Mesenchymal stem cell (in vitro differentiated cells and primary cell): ENCODE data around the gene DIP2B.
"Not testable (repeated sequence)": the region's sequence is repeated elsewhere in the genome, so short reads cannot be mapped to it uniquely, and the experiment has no call there.

ENCODE experiments used
- DNase-seq: peaks from one replicate; pipeline ENCODE4 v3.0.0-alpha.2; 2013
- H2AFZ ChIP-seq: one replicate; pipeline ENCODE4 v1.6.1; 2013; ENCODE audit warnings: low read depth, mild to moderate bottlenecking, control low read depth, inconsistent platforms, low read length, moderate library complexity
- H2AK5ac ChIP-seq: 2 replicates; pipeline ENCODE4 v1.6.1; 2013; ENCODE audit warnings: low read length, moderate library complexity, mild to moderate bottlenecking, inconsistent platforms; ENCODE audit not compliant: severe bottlenecking
- H2BK120ac ChIP-seq: one replicate; pipeline ENCODE4 v1.6.1; 2013; ENCODE audit warnings: low read depth, mild to moderate bottlenecking, inconsistent platforms, low read length, moderate library complexity
- H2BK12ac ChIP-seq, 2 experiments: one replicate each; pipeline ENCODE4 v1.6.1; 2013; ENCODE audit warnings: inconsistent platforms in 2 of 2, low read length in 2 of 2, mild to moderate bottlenecking in 2 of 2, moderate library complexity in 2 of 2, control low read depth in 1 of 2
- H2BK15ac ChIP-seq: one replicate; pipeline ENCODE4 v1.6.1; 2013; ENCODE audit warnings: mild to moderate bottlenecking, low read depth, inconsistent platforms; ENCODE audit not compliant: poor library complexity, severe bottlenecking
- H2BK5ac ChIP-seq: 2 replicates; pipeline ENCODE4 v1.6.1; 2013; ENCODE audit warnings: low read depth, mild to moderate bottlenecking, low read length, control low read depth, inconsistent platforms; ENCODE audit not compliant: poor library complexity, severe bottlenecking
- H3K14ac ChIP-seq, 2 experiments: one replicate each; pipeline ENCODE4 v1.6.1; 2013; ENCODE audit warnings: inconsistent platforms in 2 of 2, low read length in 2 of 2, control low read depth in 1 of 2, mild to moderate bottlenecking in 1 of 2, moderate library complexity in 1 of 2
- H3K18ac ChIP-seq, 2 experiments: one replicate each; pipeline ENCODE4 v1.6.1; 2013; ENCODE audit warnings: inconsistent platforms in 2 of 2, low read length in 2 of 2, control low read depth in 1 of 2, low read depth in 1 of 2, mild to moderate bottlenecking in 1 of 2
- H3K23ac ChIP-seq, 2 experiments: one replicate each; pipeline ENCODE4 v1.6.1; 2013; ENCODE audit warnings: inconsistent platforms in 2 of 2, low read length in 2 of 2, mild to moderate bottlenecking in 2 of 2, moderate library complexity in 2 of 2, control low read depth in 1 of 2
- H3K27ac ChIP-seq: 2 replicates; pipeline ENCODE4 v1.5.1; 2013; ENCODE audit warnings: mild to moderate bottlenecking, moderate library complexity, low read length, control low read depth, inconsistent platforms; ENCODE audit not compliant: poor library complexity, severe bottlenecking
- H3K27me3 ChIP-seq, 2 experiments: 2 replicates each; pipeline versions ENCODE4 v1.6.1 to v1.7.0; 2013; ENCODE audit warnings: low read length in 2 of 2, mild to moderate bottlenecking in 2 of 2, moderate library complexity in 2 of 2, control low read depth in 1 of 2, inconsistent platforms in 1 of 2; ENCODE audit not compliant: control insufficient read depth in 1 of 2, insufficient read depth in 1 of 2
- H3K36me3 ChIP-seq, 2 experiments: 2 replicates each; pipeline versions ENCODE4 v1.6.1 to v1.7.0; 2013; ENCODE audit warnings: low read length in 2 of 2, control low read depth in 1 of 2, inconsistent platforms in 1 of 2, low read depth in 1 of 2, mild to moderate bottlenecking in 1 of 2; ENCODE audit not compliant: insufficient read depth in 2 of 2, control insufficient read depth in 1 of 2
- H3K4ac ChIP-seq, 2 experiments: one replicate each; pipeline ENCODE4 v1.6.1; 2013; ENCODE audit warnings: inconsistent platforms in 2 of 2, low read length in 2 of 2, mild to moderate bottlenecking in 2 of 2, moderate library complexity in 2 of 2, control low read depth in 1 of 2, low read depth in 1 of 2
- H3K4me1 ChIP-seq: 2 replicates; pipeline ENCODE4 v1.6.1; 2013; ENCODE audit warnings: low read depth, low read length, control low read depth; ENCODE audit not compliant: control insufficient read depth, insufficient read depth
- H3K4me2 ChIP-seq: 2 replicates; pipeline ENCODE4 v1.6.1; 2013; ENCODE audit warnings: low read length, mild to moderate bottlenecking, inconsistent platforms; ENCODE audit not compliant: poor library complexity, severe bottlenecking
- H3K4me3 ChIP-seq, 2 experiments: 2 replicates each; pipeline versions ENCODE4 v1.5.1 to v1.7.0; 2013; ENCODE audit warnings: low read length in 2 of 2, mild to moderate bottlenecking in 2 of 2, control low read depth in 1 of 2, low read depth in 1 of 2; ENCODE audit not compliant: insufficient read depth in 1 of 2
- H3K79me1 ChIP-seq: replicated peaks from 2 replicates; pipeline ENCODE4 v1.6.1; 2013; ENCODE audit warnings: mild to moderate bottlenecking, control low read depth, low read length, inconsistent platforms; ENCODE audit not compliant: poor library complexity, severe bottlenecking
- H3K9ac ChIP-seq: 2 replicates; pipeline ENCODE4 v1.7.0; 2013; ENCODE audit warnings: mild to moderate bottlenecking, low read length, moderate library complexity
- H3K9me3 ChIP-seq: 2 replicates; pipeline ENCODE4 v1.7.0; 2013; ENCODE audit warnings: mild to moderate bottlenecking, low read length; ENCODE audit not compliant: control insufficient read depth
- H4K8ac ChIP-seq: one replicate; pipeline ENCODE4 v1.6.1; 2013; ENCODE audit warnings: inconsistent platforms, mild to moderate bottlenecking, low read length, moderate library complexity
- H4K91ac ChIP-seq: one replicate; pipeline ENCODE4 v1.6.1; 2013; ENCODE audit warnings: mild to moderate bottlenecking, low read length, inconsistent platforms
- WGBS: methylation state at CpG from one replicate; pipeline ENCODE4 v1.1.7; 2013; ENCODE audit warnings: mixed read lengths; 5-methylcytosine and 5-hydroxymethylcytosine counted together

DIP2B gene

DNA sequence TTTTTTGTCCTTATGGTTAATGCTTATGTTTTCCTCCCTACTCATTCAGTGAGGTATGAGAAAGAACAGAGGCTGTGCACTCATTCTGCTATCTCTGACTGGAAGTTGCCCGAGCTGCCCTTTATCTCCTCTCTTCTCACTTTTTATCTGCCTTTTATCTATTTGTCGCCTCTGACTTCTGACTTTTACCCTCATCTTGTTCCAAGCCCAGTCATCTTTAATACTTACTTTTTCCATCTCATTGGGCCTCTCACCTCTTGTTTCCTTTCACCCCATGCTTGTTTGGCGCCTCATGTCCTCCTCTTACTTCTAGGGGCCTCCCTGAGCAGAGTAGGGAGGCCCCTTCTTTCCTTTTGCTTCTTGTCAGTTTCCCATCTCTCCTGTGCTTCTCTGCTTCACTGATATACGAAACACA, 50.7 kb downstream of the DIP2B start:
- no peak overlapping the region for H2BK15ac ChIP-seq
- peaks cover 6% of the 10 kb centered on the region for H3K4me1 ChIP-seq
- H4K8ac ChIP-seq, result no peak overlapping the region
- H4K91ac ChIP-seq, result no peak overlapping the region
- no peak overlapping the region for H3K4me2 ChIP-seq
- no peak overlapping the region for H3K18ac ChIP-seq
- DNase-seq, result no peak
- peaks cover 42% of the 10 kb centered on the region for H3K79me1 ChIP-seq
- no peak overlapping the region for H2BK12ac ChIP-seq
- no peak overlapping the region for H2BK5ac ChIP-seq
- no peak overlapping the region for H3K14ac ChIP-seq
- WGBS, result 58% methylated on average over 4 of the region's 4 CpGs
- H2AK5ac ChIP-seq, result no peak overlapping the region
- H2BK120ac ChIP-seq, result no peak overlapping the region
- no peak overlapping the region for H3K9ac ChIP-seq
- no peaks in the 10 kb centered on the region for H3K27me3 ChIP-seq
- H3K4ac ChIP-seq, result no peak overlapping the region
- H3K36me3 ChIP-seq, result peaks cover 0 to 4% of the 10 kb centered on the region in 2 experiments
- no peak overlapping the region for H3K23ac ChIP-seq
- H2AFZ ChIP-seq, result no peak overlapping the region
- no peak overlapping the region for H3K27ac ChIP-seq
- no peaks in the 10 kb centered on the region for H3K9me3 ChIP-seq
- H3K4me3 ChIP-seq, result no peak overlapping the region

- H3K18ac ChIP-seq, result no peak overlapping the region
- no peak overlapping the region for H3K14ac ChIP-seq
- 96% methylated on average over 6 of the region's 11 CpGs for WGBS
- no peak overlapping the region for H2BK12ac ChIP-seq
- no peak overlapping the region for H4K8ac ChIP-seq
- no peaks in the 10 kb centered on the region for H3K9me3 ChIP-seq
- H4K91ac ChIP-seq, result no peak overlapping the region
- H2BK120ac ChIP-seq, result no peak overlapping the region
- H3K4me3 ChIP-seq, result no peak overlapping the region
- H3K27me3 ChIP-seq, result no peaks in the 10 kb centered on the region
- H3K79me1 ChIP-seq, result peaks cover 40% of the 10 kb centered on the region
- H3K4me2 ChIP-seq, result no peak overlapping the region
- no peak for DNase-seq
- no peak overlapping the region for H3K9ac ChIP-seq
- H3K4me1 ChIP-seq, result peaks cover 6% of the 10 kb centered on the region
- H3K4ac ChIP-seq, result no peak overlapping the region
- no peak overlapping the region for H3K23ac ChIP-seq
- no peak overlapping the region for H2AK5ac ChIP-seq
- H2BK15ac ChIP-seq, result no peak overlapping the region
- H2BK5ac ChIP-seq, result no peak overlapping the region
- no peak overlapping the region for H3K27ac ChIP-seq
- no peak overlapping the region for H2AFZ ChIP-seq
- peaks cover 0 to 4% of the 10 kb centered on the region in 2 experiments for H3K36me3 ChIP-seq
Observed at GRCh38 chr12:50556273-50556672, 51.5 kb downstream of the DIP2B start.

DNA sequence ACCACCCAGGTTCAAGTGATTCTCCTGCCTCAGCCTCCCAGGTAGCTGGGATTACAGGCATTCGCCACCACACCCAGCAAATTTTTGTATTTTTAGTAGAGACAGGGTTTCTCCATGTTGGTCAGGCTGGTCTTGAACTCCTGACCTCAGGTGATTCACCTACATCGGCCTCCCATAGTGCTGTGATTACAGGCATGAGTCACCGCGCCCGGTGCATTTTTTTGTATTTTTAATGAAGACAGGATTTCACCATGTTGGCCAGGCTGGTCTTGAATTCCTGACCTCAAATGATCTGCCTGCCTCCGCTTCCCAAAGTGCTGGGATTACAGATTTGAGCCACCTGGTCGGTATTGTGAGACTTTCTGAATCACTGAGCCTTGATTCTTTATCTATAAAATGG, 52.0 kb downstream of the DIP2B start:
- peaks cover 38% of the 10 kb centered on the region for H3K79me1 ChIP-seq
- H3K4me3 ChIP-seq, H3K14ac ChIP-seq, H4K8ac ChIP-seq, H3K4me1 ChIP-seq, H3K4me2 ChIP-seq, H3K9me3 ChIP-seq, H3K27me3 ChIP-seq, H3K9ac ChIP-seq, H3K23ac ChIP-seq, H2AFZ ChIP-seq, DNase-seq, H3K27ac ChIP-seq, H2BK12ac ChIP-seq, H2BK5ac ChIP-seq, H2BK15ac ChIP-seq, H3K18ac ChIP-seq, H2AK5ac ChIP-seq, H3K4ac ChIP-seq, H3K36me3 ChIP-seq, H2BK120ac ChIP-seq, H4K91ac ChIP-seq: not testable (repeated sequence)
- WGBS, result 65% methylated on average over 6 of the region's 7 CpGs

DNA sequence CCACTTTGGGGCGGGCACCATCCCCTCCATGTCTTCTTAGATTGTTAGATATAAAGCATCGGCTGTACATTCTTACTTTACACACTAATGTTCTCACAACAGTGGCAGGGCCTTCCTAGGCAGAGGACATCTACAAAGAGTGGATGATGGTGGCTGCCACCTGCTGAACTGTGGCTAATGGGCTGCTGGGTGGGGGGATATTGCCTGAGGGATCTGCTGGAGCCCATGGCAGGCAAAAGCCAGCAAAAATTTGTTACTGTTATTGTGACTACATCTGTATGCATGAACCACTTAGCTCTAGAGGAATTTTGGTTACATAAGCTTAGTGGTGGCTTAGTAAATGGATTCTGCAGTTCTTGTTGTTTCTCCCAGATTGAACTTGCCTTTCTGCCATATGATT, 52.6 kb downstream of the DIP2B start:
- Histone ChIP-seq H3K79me1 (peaks cover 40% of the 10 kb centered on the region), H2BK5ac (no peak overlapping the region), H4K91ac (no peak overlapping the region), H3K23ac (no peak overlapping the region), H3K27ac (no peak overlapping the region), H3K27me3 (no peaks in the 10 kb centered on the region), H3K18ac (no peak overlapping the region), H2BK120ac (no peak overlapping the region), H3K14ac (no peak overlapping the region), H3K4me3 (no peak overlapping the region), H3K4me1 (peaks cover 7% of the 10 kb centered on the region), H2BK15ac (no peak overlapping the region), H4K8ac (no peak overlapping the region), H3K4ac (no peak overlapping the region), H3K9me3 (no peaks in the 10 kb centered on the region), H3K9ac (no peak overlapping the region), H3K4me2 (no peak overlapping the region), H2BK12ac (no peak overlapping the region), H2AFZ (no peak overlapping the region), H3K36me3 (peaks cover 0 to 4% of the 10 kb centered on the region in 2 experiments), H2AK5ac (peak overlapping the region; percentile 22)
- no peak for DNase-seq
- 100% methylated on average over 1 of the region's 2 CpGs for WGBS
